ENCODE results near the gene RNF123. TPM values are rescaled to one million over a fixed set of nuclear protein-coding genes. Genes with fewer than 3 reads are reported as not detected.

Gene RNF123
- total RNA-seq = 10 to 100 TPM; 48.5 to 58.7 (median 55.6) TPM
- total RNA-seq (2013) = 20.8 TPM

DNA sequence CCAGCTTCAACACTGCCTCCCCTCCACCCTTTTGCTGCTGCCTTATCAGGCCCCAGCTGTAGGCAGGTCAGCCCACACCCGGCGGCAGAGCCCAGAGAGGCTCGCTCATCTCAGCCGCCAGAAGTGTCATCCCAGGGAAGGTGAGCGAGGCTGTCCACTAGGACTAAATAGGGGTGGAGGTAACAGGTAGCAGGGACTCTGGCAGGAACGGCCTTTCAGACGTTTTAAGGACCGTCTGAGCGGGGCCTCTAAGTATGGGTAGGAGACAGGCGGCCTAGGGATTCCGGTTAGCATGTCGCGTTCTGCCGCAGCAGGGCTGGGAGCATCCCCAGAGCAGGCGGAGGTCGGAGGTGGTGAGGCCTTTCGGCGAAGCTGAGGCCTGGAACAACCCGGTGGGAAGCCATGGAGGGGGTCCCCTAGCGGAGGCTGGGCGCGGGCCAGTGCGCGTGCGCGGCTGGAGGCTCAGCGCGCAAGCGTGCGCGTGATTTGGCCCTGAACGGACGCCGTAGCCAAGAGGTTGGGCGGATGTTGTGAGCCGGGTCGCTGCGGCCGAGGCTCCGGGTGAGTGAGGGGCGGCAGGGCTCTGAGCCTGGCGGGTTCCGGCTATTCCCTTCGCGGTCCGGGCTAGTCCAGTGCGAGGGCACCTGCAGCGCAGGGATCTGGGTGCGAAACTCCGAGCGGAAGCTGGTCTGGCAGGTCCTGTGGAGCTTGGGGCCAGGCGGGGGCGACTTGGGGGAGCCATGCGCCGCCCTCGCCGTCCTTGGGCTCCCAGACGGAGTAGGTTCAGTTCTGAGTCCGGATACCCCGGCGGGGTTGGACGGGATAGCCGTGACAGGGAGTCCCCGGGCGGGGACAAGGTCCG is at the start of gene RNF123, which contains the start of gene MST1:
TSS of gene RNF123 (plus strand) at position 512 of the 862 bp plus-strand sequence. CDS start 1,609 bp downstream, outside the sequence.
TSS of gene MST1 (minus strand) at position 429 of the 862 bp plus-strand sequence. CDS start 783 bp downstream, outside the sequence.
- peaks cover 34 to 46% of the 10 kb centered on the region in 2 donors for H3K4me1 Mint-ChIP-seq

DNA sequence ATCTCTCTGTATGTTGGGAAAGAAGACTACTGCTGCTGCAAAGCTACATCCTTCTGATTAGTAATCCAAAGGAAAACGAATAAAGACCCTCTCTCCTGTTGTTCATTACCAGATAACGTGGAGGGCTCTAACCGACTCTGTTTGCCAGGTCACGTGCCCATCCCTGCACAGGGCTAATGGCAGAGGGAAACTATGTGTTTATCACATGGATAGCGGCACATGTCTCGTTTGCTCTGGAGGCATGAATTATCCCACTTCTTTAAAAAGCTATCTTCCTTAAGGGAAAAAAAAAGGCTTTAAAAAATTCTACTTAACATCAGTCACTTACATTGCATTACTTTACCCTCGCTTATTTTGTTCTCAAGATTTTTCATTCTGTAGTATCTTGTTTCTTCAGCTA is 48.1 kb upstream of the RNF123 start:
- no peak overlapping the region for H3K27ac ChIP-seq (ENCODE audit: low read length)
- H3K4me1 ChIP-seq (ENCODE audit: control insufficient read depth, insufficient read depth, low read length) = no peaks in the 10 kb centered on the region
- no peaks in the 10 kb centered on the region for H3K36me3 ChIP-seq (ENCODE audit: control insufficient read depth, insufficient read depth, low read length)
- ATAC-seq (no peak), DNase-seq (no peak)
- H3K9me3 ChIP-seq (ENCODE audit: control insufficient read depth, insufficient read depth, low read length) = no peaks in the 10 kb centered on the region
- H3K27ac Mint-ChIP-seq = no peak overlapping the region
- H3K4me3 ChIP-seq (ENCODE audit: low read length) = no peak overlapping the region
- H3K4me3 Mint-ChIP-seq = no peak overlapping the region
- H3K4me1 Mint-ChIP-seq = no peaks in the 10 kb centered on the region
- H3K27me3 ChIP-seq (ENCODE audit: control insufficient read depth, insufficient read depth, low read length) = no peaks in the 10 kb centered on the region
- TF ChIP-seq, protein P1, sequence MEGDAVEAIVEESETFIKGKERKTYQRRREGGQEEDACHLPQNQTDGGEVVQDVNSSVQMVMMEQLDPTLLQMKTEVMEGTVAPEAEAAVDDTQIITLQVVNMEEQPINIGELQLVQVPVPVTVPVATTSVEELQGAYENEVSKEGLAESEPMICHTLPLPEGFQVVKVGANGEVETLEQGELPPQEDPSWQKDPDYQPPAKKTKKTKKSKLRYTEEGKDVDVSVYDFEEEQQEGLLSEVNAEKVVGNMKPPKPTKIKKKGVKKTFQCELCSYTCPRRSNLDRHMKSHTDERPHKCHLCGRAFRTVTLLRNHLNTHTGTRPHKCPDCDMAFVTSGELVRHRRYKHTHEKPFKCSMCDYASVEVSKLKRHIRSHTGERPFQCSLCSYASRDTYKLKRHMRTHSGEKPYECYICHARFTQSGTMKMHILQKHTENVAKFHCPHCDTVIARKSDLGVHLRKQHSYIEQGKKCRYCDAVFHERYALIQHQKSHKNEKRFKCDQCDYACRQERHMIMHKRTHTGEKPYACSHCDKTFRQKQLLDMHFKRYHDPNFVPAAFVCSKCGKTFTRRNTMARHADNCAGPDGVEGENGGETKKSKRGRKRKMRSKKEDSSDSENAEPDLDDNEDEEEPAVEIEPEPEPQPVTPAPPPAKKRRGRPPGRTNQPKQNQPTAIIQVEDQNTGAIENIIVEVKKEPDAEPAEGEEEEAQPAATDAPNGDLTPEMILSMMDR (IDR thresholded peaks at IDR 0.05) = no peak
- H3K36me3 Mint-ChIP-seq = no peaks in the 10 kb centered on the region
- 70% methylated on average over 7 of the region's 7 CpGs for WGBS (ENCODE audit: insufficient coverage)
- no peaks in the 10 kb centered on the region for H3K27me3 Mint-ChIP-seq (ENCODE audit: low read depth in 2 of 2)
- intact Hi-C loops (cut with micrococcal nuclease) = no loop called here
- H3K9me3 Mint-ChIP-seq = no peaks in the 10 kb centered on the region

More for the DNA sequence above, at the start of gene RNF123, which contains the start of gene MST1:
- Histone ChIP-seq H3K9me3 (ENCODE audit: control insufficient read depth, insufficient read depth, low read length) (no peaks in the 10 kb centered on the region), H3K36me3 (ENCODE audit: control insufficient read depth, insufficient read depth, low read length) (no peaks in the 10 kb centered on the region), H3K4me3 (ENCODE audit: low read length) (peak within 1 kb of the TSS; percentile 86), H3K27me3 (ENCODE audit: control insufficient read depth, insufficient read depth, low read length) (peaks cover 2% of the 10 kb centered on the region), H3K27ac (ENCODE audit: low read length) (peak within 1 kb of the TSS; percentile 61), H3K4me1 (ENCODE audit: control insufficient read depth, insufficient read depth, low read length) (peaks cover 44% of the 10 kb centered on the region)
- 2% methylated on average over 64 of the region's 66 CpGs for WGBS (ENCODE audit: insufficient coverage)
- intact Hi-C loops (cut with micrococcal nuclease) = loop anchor here (2.0 kb wide), 1 partner anchor 30 kb away; the partner anchor contains the start of gene AMIGO3
- Mint-ChIP-seq H3K27ac (peak within 1 kb of the TSS; percentile 91 to 96), H3K27me3 (ENCODE audit: low read depth in 2 of 2) (no peaks in the 10 kb centered on the region), H3K36me3 (no peaks in the 10 kb centered on the region), H3K4me3 (peak within 1 kb of the TSS; percentile 99), H3K9me3 (no peaks in the 10 kb centered on the region)
- TF ChIP-seq, protein P1 (IDR thresholded peaks at IDR 0.05) = peak; percentile 26
- peak; percentile 87 to 89 (median 88) for ATAC-seq
- DNase-seq = peak; percentile 92 to 97

DNA sequence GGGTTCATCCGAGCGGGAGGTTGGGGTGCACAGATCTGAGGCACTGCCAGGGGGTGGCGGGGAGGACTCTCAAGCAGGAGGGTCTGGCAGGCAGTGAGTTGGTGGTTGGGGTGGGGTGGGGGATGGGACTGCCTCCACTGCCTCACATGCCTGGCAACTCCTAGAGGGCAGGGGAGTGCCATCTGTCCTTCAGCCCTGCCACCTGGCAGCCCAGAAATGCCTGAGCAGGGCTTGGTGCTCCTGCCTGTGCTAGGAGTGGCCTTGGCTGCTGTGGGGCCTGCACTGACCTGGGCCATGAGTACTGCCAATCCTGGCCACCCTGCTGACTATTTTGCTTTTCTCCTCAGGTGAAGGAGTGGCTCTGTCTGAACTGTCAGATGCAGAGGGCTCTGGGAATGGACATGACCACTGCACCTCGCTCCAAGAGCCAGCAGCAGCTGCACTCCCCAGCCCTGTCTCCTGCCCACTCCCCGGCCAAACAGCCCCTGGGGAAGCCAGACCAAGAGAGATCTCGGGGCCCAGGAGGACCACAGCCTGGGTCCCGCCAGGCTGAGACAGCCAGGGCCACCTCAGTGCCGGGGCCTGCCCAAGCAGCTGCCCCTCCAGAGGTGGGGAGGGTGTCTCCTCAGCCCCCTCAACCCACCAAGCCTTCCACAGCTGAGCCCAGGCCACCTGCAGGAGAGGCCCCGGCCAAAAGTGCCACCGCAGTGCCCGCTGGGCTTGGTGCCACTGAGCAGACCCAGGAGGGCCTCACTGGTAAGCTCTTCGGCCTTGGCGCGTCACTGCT is 47.2 kb upstream of the RNF123 start:
- Histone ChIP-seq H3K27me3 (ENCODE audit: control insufficient read depth, insufficient read depth, low read length) (no peaks in the 10 kb centered on the region), H3K36me3 (ENCODE audit: control insufficient read depth, insufficient read depth, low read length) (no peaks in the 10 kb centered on the region), H3K4me3 (ENCODE audit: low read length) (no peak overlapping the region), H3K27ac (ENCODE audit: low read length) (no peak overlapping the region), H3K9me3 (ENCODE audit: control insufficient read depth, insufficient read depth, low read length) (no peaks in the 10 kb centered on the region), H3K4me1 (ENCODE audit: control insufficient read depth, insufficient read depth, low read length) (no peaks in the 10 kb centered on the region)
- ATAC-seq = no peak
- WGBS (ENCODE audit: insufficient coverage) = 89% methylated on average over 14 of the region's 14 CpGs
- Mint-ChIP-seq H3K4me3 (no peak overlapping the region), H3K9me3 (no peaks in the 10 kb centered on the region), H3K36me3 (no peaks in the 10 kb centered on the region), H3K27me3 (ENCODE audit: low read depth in 2 of 2) (no peaks in the 10 kb centered on the region), H3K27ac (no peak overlapping the region), H3K4me1 (no peaks in the 10 kb centered on the region)
- intact Hi-C loops (cut with micrococcal nuclease) = no loop called here
- DNase-seq = no peak
- TF ChIP-seq, protein P1 (IDR thresholded peaks at IDR 0.05) = no peak
